Skeletal muscle cell (primary cell): ENCODE measurements around the gene NFE2L3.

Source experiments
- DNase-seq: peaks from one replicate; pipeline ENCODE4 v3.0.0-alpha.2; 2010; ENCODE audit warnings: low read depth
- H3K4me3 ChIP-seq: 2 replicates; pipeline ENCODE4 v1.5.1; 2011; ENCODE audit warnings: low read depth, mild to moderate bottlenecking, control low read depth, low read length, moderate library complexity

NFE2L3 gene

DNA sequence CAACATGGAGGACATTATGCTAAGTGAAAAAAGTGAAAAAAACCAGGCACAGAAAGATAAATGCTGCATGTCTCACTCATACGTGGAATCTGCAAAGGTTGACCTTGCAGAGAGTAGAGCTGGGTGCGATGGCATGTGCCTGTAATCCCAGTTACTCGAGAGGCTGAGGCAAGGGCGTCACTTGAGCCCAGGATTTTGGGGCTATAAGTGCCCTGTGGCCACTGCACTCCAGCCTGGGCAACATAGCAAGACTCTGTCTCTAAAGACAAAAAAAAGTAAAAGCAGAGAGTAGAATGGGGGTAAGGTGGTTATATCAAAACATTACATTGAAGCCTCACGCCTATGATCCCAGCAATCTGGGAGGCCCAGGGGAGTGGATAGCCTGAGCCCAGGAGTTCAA lies 72.4 kb downstream of the NFE2L3 start:
- DNase-seq: no peak
- no peak overlapping the region for H3K4me3 ChIP-seq

DNA sequence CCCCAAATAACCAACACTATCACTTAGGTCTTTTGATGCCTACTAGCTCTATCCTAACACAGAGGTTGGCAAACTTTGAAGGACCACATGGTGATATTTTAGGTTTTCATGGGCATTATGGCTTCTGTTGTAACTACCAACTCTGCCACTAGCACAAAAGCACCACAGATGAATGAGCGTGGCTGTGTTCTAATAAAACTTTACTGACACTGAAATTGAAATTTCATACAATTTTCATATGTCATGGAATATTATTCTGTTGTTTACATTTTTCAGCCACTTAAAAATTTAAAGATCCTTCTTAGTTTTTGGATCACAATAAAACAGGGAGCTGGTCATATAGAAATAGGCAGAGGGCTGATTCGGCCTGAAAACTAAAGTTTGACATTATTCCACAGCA lies 76.0 kb downstream of the NFE2L3 start:
- DNase-seq: no peak

GRCh38 chr7:26233902-26234511 lies 82.0 kb downstream of the NFE2L3 start:
- no peak overlapping the region for H3K4me3 ChIP-seq

More for the DNA sequence above, 76.0 kb downstream of the NFE2L3 start:
- no peak overlapping the region for H3K4me3 ChIP-seq

More at GRCh38 chr7:26233902-26234511, 82.0 kb downstream of the NFE2L3 start:
- no peak for DNase-seq
